Activated CD4-positive, alpha-beta T cell treated with anti-CD3 and anti-CD28 coated beads, Interleukin-2, amount 50 U/mL, for 48 hours (primary cell): Measurements from ENCODE around the gene LY6G6C.

ENCODE experiments used
- DNase-seq, 2 experiments: peaks; one replicate each; pipeline ENCODE4 v3.0.0-alpha.2; 2020

LY6G6C gene

GRCh38 chr6:31676904-31677303 is 44.6 kb downstream of the LY6G6C start:
- no peak for DNase-seq

- DNase-seq: no peak
Observed at GRCh38 chr6:31676322-31676903, 45.1 kb downstream of the LY6G6C start.

- no peak for DNase-seq
Observed at GRCh38 chr6:31669676-31670075, 51.9 kb downstream of the LY6G6C start, which contains the start of gene LY6G5B. Gene LY6G5B, plus strand, starts transcription at chr6:31669976. Its CDS starts 975 bp downstream, at chr6:31670951.
